ENCODE data around the gene CDKL4. TPM values are rescaled to one million over a fixed set of nuclear protein-coding genes. Genes with fewer than 3 reads are reported as not detected.

CDKL4 gene
- total RNA-seq, 1 donor from 2014 or later: 0.20 TPM

GRCh38 chr2:39264733-39265132, 21.0 kb upstream of the CDKL4 start:
- no peak for TF ChIP-seq CTCF (IDR thresholded peaks at IDR 0.05)
- Mint-ChIP-seq H3K27ac (ENCODE audit: unreplicated experiment) (no peak overlapping the region), H3K4me3 (ENCODE audit: unreplicated experiment) (no peak overlapping the region), H3K4me1 (ENCODE audit: low read depth) (peaks cover 11% of the 10 kb centered on the region), H3K9me3 (ENCODE audit: low read depth) (no peaks in the 10 kb centered on the region), H3K36me3 (ENCODE audit: low read depth) (peaks cover 19% of the 10 kb centered on the region), H3K27me3 (ENCODE audit: low read depth) (no peaks in the 10 kb centered on the region)
- no peak for DNase-seq (ENCODE audit: low spot score)

- H3K27me3 Mint-ChIP-seq (ENCODE audit: low read depth): no peaks in the 10 kb centered on the region
- H3K9me3 Mint-ChIP-seq (ENCODE audit: low read depth): peaks cover 7% of the 10 kb centered on the region
- H3K27ac Mint-ChIP-seq (ENCODE audit: unreplicated experiment): no peak overlapping the region
- DNase-seq (ENCODE audit: low spot score): no peak
- TF ChIP-seq CTCF (IDR thresholded peaks at IDR 0.05): no peak
- peaks cover 24% of the 10 kb centered on the region for H3K36me3 Mint-ChIP-seq (ENCODE audit: low read depth)
- H3K4me1 Mint-ChIP-seq (ENCODE audit: low read depth): no peaks in the 10 kb centered on the region
- H3K4me3 Mint-ChIP-seq (ENCODE audit: unreplicated experiment): no peak overlapping the region
Observed at GRCh38 chr2:39260087-39260486, 16.3 kb upstream of the CDKL4 start.

GRCh38 chr2:39256040-39256439, 12.3 kb upstream of the CDKL4 start:
- Mint-ChIP-seq H3K4me3 (ENCODE audit: unreplicated experiment) (no peak overlapping the region), H3K4me1 (ENCODE audit: low read depth) (no peaks in the 10 kb centered on the region), H3K27me3 (ENCODE audit: low read depth) (no peaks in the 10 kb centered on the region), H3K27ac (ENCODE audit: unreplicated experiment) (no peak overlapping the region), H3K36me3 (ENCODE audit: low read depth) (peaks cover 31% of the 10 kb centered on the region), H3K9me3 (ENCODE audit: low read depth) (peaks cover 7% of the 10 kb centered on the region)
- TF ChIP-seq CTCF (IDR thresholded peaks at IDR 0.05): no peak
- no peak for DNase-seq (ENCODE audit: low spot score)

GRCh38 chr2:39252888-39253518, 9.2 kb upstream of the CDKL4 start:
- no peak for TF ChIP-seq CTCF (IDR thresholded peaks at IDR 0.05)
- peaks cover 28% of the 10 kb centered on the region for H3K36me3 Mint-ChIP-seq (ENCODE audit: low read depth)
- H3K4me1 Mint-ChIP-seq (ENCODE audit: low read depth): no peaks in the 10 kb centered on the region
- no peaks in the 10 kb centered on the region for H3K27me3 Mint-ChIP-seq (ENCODE audit: low read depth)
- DNase-seq (ENCODE audit: low spot score): no peak
- peak overlapping the region; percentile 24 for H3K27ac Mint-ChIP-seq (ENCODE audit: unreplicated experiment)
- no peak overlapping the region for H3K4me3 Mint-ChIP-seq (ENCODE audit: unreplicated experiment)
- peaks cover 7% of the 10 kb centered on the region for H3K9me3 Mint-ChIP-seq (ENCODE audit: low read depth)

- Mint-ChIP-seq H3K4me1 (ENCODE audit: low read depth) (no peaks in the 10 kb centered on the region), H3K27ac (ENCODE audit: unreplicated experiment) (no peak overlapping the region), H3K4me3 (ENCODE audit: unreplicated experiment) (no peak overlapping the region), H3K36me3 (ENCODE audit: low read depth) (peaks cover 11% of the 10 kb centered on the region), H3K27me3 (ENCODE audit: low read depth) (no peaks in the 10 kb centered on the region), H3K9me3 (ENCODE audit: low read depth) (no peaks in the 10 kb centered on the region)
- TF ChIP-seq CTCF (IDR thresholded peaks at IDR 0.05): no peak
- no peak for DNase-seq (ENCODE audit: low spot score)
Observed at GRCh38 chr2:39247512-39248043, 3.8 kb upstream of the CDKL4 start.
